GM12873 (cell line): ENCODE results near the gene GCC1.

Experiments
- TF ChIP-seq, protein P1 (sequence below): IDR thresholded peaks from 2 replicates; pipeline ENCODE4 v1.5.1; 2012; ENCODE audit warnings: low read depth, mild to moderate bottlenecking, moderate library complexity, low read length, control low read depth; ENCODE audit not compliant: insufficient read depth; ENCODE audit errors: missing control alignments

GCC1 gene

DNA sequence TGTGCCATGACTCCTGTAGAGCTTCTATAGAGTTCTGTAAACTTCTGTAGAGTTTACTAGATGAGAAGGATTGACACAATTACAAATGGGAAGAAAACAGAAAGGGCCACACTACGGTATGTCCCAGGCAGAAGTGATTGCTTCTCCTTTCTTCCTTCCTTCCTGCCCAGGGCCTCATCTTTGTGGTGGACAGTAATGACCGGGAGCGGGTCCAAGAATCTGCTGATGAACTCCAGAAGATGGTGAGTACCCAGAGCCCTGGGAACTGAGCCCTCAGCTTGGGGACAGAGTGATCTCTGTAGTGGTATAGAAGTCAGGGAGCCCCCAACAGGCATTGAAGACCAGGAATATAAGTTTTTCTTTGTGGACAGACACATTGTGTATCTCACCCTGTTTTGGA, 4.5 kb upstream of the GCC1 start:
- TF ChIP-seq, protein P1, sequence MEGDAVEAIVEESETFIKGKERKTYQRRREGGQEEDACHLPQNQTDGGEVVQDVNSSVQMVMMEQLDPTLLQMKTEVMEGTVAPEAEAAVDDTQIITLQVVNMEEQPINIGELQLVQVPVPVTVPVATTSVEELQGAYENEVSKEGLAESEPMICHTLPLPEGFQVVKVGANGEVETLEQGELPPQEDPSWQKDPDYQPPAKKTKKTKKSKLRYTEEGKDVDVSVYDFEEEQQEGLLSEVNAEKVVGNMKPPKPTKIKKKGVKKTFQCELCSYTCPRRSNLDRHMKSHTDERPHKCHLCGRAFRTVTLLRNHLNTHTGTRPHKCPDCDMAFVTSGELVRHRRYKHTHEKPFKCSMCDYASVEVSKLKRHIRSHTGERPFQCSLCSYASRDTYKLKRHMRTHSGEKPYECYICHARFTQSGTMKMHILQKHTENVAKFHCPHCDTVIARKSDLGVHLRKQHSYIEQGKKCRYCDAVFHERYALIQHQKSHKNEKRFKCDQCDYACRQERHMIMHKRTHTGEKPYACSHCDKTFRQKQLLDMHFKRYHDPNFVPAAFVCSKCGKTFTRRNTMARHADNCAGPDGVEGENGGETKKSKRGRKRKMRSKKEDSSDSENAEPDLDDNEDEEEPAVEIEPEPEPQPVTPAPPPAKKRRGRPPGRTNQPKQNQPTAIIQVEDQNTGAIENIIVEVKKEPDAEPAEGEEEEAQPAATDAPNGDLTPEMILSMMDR, result no peak

DNA sequence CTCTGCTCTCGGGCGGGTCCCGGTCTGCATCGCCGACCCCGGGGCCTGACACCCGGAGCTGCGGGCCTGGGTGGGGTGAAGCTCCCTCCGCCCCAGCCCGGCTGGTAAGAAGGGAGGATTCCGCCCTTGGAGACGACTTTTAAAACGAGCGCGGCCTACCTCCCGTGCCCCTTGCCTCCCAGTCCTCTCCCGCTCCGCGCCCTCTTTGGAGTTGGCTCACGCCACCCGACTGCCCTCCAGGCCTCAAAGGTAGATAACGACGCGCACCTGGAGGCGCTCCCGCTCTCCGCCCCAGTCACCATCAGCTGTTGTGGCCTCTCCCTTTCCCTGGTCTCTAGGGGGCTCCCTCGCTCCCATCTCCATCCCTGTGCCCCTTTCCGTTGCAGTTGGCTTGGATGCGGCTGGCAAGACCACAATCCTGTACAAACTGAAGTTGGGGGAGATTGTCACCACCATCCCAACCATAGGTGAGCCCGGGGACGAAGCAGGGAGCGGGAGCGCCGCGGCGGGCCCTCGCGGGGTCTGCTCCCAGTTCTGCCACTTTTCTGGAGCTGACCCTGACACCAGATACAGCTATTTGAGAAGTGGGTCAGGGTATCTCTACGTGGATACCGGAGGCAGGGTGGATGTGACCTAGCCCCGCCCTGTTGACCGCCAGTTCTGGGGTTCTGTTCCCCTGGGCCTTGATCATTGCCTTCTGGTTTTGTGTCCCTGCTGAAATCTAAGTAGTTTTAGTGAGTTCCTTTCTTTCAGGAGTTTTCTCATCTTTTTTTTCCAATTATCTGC, 3.5 kb upstream of the GCC1 start:
- TF ChIP-seq, protein P1, result peak; percentile 47

DNA sequence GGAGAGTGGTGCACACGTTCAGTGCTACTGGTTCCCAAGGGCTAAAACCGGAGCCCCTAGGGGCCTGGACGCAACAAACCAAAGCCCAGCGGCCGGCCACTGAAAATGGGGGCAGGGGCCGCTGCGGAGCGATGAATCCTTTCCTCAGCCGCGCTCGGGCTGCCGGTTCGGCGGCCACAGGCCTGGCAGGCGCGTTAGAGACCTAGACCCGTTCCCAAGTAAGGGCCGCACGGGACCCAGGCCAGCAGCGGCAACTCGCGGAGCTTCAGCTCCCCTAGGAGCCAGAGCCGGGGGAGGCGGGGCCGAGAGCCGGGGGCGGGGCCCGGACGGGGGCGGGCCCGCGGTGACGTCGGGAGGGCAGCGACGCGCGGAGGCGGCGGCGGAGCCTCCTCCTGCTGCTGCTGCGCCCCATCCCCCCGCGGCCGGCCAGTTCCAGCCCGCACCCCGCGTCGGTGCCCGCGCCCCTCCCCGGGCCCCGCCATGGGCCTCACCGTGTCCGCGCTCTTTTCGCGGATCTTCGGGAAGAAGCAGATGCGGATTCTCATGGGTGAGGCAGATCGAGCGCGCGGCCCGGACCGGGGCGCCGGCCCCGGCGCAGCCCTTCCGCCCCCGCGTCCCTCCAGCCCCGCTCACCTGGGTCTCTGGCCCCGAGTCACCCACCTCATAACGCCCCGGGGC, 2.8 kb upstream of the GCC1 start, which contains the start of gene ARF5:
Gene ARF5, plus strand, starts transcription at position 393 of the 678 bp plus-strand sequence. Its CDS starts 88 bp downstream, at position 481.
- TF ChIP-seq, protein P1, result no peak

DNA sequence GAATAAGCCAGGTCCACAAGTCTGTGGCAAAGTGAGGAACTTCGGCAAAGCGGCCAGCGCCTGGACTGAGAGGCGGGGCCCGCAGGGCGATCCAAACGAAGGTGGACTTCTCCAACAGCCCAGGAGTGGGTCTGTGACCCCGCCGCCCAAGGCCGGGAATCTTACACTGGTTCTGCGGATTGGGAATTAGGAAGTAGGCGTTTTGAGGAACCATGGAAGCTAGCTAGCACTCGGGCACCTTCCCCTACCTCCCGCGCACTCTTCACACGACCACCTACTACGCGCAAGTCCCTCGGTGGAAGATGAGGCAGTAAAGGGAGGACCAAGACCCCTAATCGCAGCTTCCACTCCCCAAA, 2.2 kb upstream of the GCC1 start:
- TF ChIP-seq, protein P1, result no peak

DNA sequence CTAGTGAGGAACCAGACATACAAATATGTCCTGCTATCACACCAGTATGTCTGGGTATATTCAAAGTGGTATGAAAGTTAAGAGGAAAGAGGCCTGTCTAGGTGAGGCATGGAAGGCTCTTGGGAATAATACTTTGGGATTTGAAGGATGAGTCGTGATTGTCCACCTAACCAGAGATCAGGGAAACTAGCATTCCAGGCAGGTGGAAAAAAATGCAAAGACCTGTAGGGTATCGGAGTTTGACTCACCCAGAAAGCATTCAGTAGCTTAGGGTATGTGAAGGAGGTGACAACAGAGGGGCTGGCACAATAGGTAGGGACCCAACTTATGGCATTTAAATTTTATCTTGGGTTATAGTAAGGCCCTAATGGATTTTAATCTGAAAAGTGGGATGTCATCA, 950 bp upstream of the GCC1 start:
- TF ChIP-seq, protein P1, result no peak

DNA sequence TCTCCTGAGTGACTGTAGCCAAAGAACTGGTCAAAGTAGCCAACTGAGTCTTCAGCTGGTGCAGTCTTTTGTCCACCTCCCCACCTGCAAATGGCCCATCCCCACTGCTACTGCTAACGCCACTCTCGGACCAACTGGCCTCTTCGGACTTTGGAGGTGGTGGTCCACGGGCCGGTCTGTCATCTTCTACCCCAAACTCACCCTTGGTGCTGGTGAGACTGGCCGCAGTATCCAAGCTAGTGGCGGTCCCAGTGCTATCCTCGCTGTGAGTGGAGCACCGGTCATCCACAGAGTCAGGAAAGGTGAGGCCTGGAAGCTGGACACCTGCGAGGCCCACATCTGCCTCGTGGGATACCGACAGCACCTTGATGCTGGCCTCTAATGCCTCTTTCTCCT, 750 bp downstream of the GCC1 start:
- TF ChIP-seq, protein P1, result no peak

DNA sequence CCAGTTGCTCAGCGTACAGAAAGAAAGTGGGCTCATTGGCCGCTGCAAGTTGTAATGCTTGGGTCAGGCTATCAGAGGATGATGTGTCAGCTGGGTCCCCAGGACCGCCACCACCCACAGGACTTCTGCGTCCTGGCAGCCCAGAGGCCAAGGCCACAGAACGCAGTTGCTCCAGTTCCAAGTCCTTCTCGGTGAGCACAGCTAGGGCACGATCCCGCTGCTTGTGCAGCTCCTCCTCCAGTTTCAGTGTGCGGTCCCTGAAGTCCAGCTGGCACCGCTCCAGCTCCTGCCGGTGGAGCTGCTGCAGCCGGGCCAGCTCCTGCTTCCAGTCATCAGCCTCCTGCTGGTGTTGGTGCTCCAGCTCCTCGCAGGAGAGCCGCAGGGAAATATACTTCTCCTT, 3.0 kb downstream of the GCC1 start:
- TF ChIP-seq, protein P1, result no peak
